GM19372 (cell line): ENCODE results near the gene CHST11.
"Not testable (repeated sequence)": the region's sequence is repeated elsewhere in the genome, so short reads cannot be mapped to it uniquely, and the experiment has no call there.

Source experiments
- ATAC-seq: cut with Tn5 transposase; IDR thresholded peaks from one replicate; pipeline ENCODE4 v1.9.1; 2021; ENCODE audit warnings: mild to moderate bottlenecking, low read depth, moderate library complexity; ENCODE audit not compliant: unreplicated experiment

The CHST11 gene

DNA sequence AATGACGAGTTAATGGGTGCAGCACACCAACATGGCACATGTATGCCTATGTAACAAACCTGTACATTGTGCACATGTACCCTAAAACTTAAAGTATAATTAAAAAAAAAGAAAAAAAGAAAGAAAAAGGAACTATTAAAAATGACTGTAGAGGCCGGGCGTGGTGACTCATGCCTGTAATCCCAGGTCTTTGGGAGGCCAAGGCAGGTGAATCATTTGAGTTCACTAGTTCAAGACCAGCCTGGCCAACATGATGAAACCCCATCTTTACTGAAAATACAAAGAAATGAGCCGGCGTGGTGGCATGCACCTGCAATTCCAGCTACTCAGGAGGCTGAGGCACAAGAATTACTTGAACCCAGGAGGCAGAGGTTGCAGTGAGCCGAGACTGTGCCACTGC is 118.0 kb downstream of the CHST11 start:
- ATAC-seq: not testable (repeated sequence)

DNA sequence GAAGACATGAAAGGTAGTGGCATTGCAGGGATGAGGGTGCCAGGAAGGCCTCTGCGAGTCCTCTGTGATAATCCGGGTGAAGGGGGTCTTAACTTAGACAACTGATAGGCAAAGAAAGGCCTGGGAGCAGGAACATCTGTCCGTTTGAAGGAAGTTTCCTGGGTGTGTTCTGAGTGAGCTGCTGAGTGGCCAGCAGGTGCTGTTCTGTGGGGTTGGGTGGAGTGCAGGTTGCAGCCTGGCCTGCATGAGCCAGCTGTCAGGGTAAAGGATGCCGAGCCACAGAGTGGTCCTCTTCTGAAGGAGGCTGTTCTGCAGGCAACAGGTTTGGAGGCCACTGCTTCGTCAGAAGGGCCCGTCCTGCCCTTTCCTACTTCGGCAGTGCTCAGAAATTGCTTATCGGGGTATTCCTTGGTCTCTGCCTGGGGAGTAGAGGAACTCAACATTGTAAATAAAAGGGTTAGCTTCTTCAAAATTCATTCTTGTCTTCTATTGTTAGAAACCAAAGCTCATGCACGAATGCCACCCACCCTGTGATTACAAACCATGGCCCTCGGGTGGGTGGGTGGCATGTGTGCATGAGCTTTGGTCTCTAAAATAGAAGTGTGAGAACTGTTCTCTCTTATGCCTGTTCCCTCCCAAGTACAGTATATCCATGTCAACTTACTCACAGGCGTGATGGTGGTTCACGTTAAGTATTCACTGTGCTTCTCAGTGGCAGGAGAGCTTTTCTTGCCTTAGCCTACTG is 118.9 kb downstream of the CHST11 start:
- ATAC-seq: no peak

DNA sequence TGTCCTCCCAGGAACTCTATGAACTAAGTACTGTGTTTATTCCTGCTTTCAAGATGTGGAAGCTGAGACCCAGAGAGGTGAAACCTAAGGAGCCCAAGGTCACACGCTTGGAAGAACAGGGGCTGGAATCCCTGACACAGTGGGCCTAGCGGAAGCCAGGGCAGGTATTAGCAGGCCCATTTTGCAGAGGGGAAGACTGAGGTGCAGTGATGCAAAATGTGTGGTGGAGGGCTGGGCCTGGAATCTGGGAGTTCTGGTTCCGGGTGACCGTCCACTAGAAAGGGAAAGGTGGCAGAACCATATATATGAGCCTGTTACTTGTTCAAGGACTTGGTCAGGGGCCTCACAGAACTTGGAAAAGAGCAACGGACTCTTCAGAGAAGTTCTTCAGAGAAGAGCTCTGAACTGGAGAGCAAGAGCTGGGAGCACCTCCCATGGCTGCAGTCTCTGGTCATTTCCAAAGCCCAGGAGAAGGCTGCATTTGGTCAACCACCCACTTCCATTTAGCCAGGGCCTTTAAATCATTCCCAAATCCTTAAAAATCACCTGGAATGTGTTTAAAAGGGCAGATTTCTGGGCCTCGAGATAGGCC is 119.5 kb downstream of the CHST11 start:
- ATAC-seq: no peak

DNA sequence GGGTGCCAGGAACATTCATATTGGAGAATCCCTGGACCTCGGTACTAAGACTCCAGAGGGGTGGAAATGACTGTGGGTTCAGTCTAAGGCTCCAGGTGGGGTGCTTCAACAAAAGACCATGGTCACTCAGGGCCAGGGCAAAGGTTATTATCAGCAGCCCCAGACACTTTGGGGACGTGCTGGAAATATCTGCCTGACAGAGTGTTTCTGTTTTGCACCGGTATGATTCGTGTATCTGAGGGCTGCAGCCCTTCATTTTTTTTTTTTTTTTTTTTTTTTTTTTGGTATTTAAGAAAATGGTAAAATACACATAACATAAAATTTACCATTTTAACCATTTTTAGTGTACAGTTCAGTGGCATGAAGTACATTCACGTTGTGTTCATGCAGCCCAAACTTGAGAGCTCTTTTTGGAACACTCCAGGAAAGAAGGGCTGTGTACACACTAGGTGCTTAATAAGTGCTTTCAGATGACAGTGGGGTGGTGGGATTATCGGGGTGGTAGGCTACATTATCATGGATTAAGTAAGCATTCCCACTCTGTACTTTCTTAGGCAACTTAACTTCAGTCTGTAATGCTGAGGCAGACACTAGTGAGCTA is 120.3 kb downstream of the CHST11 start:
- ATAC-seq: no peak

DNA sequence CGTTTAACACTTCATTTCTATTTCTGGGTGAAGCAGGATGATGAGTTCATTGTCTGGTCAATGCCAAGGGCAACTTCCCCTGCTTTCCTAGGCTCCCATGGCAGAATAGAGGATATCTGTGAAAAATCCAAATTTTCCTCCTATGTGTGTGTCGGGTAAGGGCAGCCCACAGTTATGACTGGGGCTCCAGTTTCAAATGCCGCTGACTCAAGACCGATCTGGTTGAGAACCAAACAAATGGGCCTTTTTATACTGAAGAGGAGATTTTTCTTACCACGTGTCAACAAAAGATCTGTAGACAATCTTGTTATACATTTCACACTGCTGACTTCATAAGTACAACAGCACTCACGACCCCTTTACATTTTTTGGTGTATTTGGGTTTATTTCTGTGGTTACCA is 120.8 kb downstream of the CHST11 start:
- no peak for ATAC-seq

DNA sequence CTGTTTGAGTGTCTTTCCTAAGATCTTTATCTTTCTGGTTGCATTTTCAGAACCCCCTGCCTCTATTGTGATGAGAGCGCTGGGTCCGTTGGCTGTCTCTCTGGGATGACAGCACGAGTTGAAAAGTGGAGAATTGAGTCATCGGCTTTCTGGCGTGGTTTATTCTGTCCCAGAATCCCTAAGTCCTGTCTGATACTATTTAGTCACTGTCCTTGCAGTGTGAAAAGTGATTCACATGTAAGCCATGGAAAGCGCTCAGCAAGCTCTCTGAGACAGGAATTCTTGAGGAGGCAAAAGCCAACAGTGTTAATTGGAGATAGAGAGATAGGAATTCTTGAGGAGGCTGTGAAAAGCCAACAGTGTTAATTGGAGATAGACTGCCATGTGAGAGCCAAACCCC is 121.7 kb downstream of the CHST11 start:
- no peak for ATAC-seq

DNA sequence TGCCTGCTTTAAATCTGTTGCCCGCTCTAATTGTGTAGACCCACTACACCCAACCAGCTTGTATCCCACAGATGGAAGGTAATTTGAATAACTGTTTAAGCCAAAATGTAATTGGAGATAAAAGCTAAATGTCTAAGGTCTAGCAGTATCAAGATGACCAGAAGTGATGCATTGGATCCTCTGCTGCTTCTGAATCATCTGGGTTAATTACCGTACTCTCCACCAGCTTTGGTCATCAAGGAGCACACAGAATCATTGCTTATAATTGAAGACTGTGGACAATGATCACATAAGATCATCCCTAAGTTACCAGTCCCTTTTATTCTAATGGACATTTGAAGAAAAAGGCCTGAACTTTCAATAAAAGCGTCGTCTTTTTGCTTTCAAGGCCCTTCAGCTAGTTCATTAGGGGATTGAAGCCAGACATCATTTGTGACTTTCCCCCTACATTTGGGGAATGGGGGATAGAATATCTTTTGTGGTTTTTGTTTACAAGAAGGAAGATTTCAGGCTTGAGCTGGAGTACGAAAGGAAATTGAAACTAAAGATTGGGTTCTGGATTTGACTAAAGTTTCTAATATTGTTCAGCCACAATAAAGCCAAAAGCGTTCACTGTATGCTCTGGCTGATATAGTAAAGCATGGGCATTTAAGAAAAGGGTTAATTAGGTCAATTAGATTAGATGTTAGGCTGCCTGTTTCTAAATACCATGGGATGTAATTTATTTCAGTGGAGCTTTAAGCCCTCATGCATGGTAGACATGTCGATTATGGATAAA is 123.2 kb downstream of the CHST11 start:
- ATAC-seq: no peak

DNA sequence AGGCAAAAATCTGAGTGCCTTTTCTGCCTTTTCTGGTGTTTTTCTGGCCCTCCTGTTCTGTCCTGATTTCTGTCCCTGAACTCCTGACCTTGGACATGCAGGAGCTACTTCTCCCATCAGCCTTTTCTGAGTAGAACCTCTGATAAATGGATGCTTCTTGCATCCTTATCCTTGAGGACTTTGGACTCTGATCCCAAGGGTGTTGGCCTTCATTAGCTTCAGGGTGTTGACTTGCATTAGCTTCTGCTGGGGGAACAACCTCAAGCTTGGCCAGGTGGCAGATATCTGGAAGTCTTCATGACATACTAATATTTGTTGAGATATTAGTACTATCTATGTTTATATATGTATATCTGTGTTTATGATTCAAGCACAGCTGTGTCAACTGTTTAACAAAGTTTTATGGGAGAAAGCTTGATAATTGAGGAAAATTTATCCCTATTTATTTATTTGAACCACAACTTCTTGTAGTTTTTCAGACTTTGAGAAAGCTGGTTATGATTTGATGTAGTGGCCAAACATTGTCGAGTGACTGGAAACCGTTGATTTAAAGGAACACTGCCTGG is 124.3 kb downstream of the CHST11 start:
- no peak for ATAC-seq

DNA sequence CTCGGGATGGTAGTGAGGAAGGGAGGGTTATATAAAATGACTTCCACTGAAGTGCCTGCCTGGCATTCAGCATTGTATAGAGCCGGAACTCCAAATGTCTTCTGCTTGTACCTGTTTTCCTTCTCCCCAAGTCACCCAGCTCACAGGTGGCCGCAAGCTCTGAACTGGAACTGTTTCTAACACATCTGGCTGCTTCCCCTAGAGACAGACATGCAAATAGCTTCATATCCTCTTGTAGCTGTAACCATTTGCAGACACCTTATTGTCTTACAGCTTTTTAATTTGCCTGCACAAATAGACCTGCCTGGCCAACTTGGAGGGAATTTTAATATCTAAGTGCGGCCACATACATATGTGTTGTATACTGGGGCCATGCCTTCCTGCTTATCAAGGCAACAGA is 126.0 kb downstream of the CHST11 start:
- ATAC-seq: peak; percentile 76

DNA sequence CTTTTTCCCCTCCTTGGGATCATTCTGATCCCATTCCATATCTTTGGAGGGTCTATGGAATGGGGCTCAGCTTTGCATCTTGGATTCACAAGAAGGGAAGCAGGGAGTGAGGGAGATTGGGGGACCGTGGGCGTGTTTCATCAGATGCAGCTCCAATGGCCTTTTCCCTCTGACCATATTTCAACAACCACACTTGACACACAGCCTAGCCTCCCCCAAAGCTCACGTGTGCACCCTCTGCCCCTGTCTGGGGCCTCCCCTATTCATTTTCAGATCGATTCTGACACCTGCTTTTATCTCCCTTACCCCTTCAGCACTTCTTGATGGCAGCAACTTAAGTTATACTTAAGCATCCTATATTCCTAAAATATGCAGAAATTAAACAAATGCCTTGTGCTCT is 126.6 kb downstream of the CHST11 start:
- no peak for ATAC-seq

DNA sequence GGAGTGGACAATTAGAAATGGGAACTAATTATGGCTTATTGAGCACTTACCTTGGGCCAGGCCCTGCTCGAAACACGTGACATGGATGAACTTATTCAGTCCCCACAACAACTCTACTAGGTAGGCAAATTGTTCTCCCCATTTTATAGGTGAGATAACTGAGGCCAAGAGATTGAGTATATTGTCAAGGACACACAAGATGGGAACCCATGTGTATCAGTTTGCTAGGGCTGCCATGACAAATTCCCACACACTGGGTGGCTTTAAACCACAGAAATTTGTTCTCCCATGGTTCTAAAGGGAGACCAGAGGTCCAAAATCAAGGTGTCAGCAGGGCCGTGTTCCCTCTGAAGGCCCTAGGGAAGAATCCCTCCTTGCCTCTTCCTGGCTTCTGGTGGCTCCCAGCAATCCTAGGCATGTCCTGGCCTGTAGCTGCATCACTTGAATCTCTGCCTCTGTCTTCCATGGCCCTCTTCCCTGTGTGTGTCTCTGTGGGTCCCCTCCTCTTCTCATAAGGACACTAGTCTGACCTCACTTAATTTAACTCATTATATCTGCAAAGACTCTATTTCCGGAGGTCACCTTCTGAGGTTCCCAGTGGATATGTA is 128.8 kb downstream of the CHST11 start:
- ATAC-seq: no peak

DNA sequence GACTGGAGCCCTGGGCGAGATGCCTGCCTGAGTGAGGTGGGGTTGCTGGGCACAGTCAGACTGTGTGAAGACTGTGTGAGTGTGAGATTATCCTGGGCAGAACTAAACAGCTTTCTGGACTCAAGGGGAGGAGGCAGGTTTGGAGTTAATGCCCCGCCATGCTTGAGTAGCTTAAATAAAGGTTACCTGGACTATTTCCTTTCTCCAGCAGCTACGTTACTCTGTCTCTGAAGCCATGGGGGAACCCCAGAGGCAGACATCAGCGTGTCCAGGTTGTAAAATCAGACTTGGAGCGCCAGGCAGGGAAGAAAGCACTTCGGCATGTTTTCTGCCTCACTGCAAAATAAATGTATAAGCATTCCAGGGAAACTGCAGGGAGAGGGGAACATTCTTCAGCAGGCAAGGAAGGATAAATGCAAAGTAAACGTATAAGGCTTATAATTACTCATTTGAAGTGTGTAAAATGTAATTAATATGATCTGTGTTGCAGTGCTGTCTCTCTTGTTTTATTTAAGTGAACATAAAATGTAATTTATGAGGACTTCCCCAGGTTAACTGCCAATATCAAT is 129.7 kb downstream of the CHST11 start:
- no peak for ATAC-seq

DNA sequence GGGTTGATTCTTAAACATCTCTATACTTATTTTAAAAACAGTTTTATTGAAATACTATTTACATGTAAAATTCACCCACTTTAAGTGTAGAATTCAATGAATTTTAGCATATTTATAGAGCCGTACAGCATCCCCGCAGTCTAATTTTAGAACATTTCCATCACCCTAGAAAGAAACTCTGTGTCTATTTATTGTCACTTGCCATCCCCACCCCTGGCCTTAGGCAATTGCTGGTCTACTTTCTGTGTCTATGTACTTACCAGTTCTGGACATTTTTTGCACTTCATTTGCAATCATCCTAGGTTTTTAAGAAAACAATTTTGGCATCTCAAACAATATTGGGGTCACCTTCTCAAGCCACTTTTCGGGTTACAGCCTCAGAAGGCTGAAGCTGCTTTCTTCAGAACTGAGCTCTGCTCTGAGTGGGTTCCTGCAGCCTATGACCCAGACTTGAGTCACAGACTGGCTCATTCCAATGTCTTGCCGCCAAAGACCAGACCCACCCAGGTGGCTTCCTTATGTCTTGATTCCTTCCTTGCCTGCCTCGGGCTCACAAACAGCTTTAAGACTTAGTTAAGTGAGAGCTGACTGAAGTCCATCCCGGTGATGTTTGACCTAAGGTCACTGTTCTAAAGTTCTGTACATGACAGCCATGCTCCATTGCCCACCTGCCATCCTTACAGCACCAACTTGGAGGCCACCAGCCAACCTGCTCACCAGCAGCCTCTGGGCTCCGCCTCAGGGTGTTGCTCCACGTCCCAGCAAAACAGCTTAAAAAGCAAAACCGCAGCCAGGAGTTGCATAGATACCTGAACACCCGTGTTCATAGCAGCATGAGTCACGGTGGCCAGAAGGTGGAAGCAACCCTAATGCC is 131.5 kb downstream of the CHST11 start:
- ATAC-seq: no peak

DNA sequence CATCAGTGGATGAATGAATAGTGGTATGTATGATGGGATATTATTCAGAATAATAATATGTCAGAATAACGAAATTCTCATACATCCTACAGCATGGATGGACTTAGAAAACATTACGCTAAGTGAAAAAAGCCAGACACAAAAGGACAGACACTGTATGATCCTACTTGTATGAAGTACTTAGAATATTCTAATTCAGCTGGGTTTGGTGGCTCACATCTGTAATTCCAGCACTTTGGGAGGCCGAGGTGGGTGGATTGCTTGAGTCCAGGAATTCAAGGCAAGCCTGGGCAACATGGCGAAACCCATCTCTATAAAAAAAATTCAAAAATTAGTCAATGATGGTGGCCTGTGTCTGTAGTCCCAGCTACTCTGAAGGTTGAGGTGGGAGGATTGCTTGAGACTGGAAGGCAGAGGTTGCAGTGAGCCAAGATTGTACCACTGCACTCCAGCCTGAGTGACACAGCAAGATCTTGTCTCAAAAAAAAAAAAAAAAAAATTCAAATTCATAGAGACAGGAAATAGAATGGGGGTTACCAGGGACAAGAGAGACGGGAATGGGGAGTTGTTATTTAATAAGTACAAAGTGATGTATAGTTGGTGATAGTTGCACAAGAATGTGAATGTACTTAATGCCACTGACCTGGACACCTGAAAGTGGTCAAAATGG is 132.3 kb downstream of the CHST11 start:
- no peak for ATAC-seq

DNA sequence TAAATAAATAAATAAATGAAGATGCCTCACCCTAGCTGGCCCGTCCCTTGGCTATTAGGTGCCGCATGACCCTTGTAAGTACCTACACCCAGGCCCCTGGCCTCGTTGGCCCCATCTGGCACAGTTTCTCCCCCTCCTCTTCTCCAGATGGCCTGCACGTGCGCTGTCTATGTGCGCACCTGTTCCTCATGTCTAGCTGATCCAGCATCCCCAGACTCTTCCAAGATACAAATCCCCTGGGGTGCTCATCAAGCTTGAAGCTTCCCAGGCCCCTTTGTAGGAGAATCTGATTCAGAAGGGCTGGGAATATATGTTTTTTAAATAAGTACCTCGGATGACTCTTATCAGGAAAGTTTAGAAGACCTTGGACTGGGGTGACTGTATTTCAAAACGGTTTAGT is 133.3 kb downstream of the CHST11 start:
- ATAC-seq: no peak

DNA sequence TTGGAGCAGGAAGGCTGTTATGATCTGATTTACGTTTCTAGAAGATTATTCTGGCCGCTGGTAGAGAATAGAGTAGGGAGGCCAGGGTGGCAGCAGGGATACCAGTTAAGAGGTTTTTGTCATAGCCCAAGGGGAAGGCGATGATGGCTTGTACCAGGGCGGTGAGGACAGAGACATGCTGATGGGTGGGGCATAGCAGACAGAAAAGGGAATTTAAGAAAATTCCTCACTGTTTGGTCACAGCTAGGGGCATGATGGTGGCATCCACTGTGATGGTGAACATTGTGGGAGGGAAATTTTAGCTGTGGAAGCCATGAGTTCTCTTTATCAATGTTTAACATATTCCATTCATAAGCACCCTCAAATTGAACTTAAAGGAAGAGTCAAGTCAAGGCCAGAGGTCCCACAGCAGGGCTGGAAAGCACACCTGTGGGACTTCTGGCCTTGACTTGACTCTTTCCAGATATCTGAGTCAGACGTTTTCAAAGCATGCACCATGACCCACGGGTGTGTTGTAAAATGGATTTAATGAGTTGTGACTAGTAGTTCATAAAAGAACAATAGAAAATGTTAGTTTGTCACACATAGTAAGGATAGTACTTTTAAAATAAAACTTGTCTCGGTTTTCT is 134.6 kb downstream of the CHST11 start:
- no peak for ATAC-seq

DNA sequence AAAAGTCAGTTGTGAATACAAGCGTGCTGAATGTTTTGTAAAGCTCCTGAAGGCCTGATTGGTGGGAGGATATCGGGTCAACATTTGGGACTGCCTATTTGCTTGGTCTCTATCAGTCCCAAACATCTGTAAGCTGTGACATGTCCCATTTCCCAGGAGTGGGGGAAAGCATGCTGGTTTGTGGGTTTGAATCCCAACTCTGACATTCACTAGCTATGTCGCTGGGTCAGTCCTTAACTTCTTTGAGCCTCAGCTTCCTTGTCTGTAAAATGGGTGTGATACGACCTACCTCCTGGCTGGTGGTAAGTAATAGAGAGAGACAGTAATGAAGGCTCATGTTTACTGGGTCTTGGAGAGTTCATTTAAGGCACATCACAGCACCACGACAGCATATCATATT is 136.7 kb downstream of the CHST11 start:
- ATAC-seq: no peak

DNA sequence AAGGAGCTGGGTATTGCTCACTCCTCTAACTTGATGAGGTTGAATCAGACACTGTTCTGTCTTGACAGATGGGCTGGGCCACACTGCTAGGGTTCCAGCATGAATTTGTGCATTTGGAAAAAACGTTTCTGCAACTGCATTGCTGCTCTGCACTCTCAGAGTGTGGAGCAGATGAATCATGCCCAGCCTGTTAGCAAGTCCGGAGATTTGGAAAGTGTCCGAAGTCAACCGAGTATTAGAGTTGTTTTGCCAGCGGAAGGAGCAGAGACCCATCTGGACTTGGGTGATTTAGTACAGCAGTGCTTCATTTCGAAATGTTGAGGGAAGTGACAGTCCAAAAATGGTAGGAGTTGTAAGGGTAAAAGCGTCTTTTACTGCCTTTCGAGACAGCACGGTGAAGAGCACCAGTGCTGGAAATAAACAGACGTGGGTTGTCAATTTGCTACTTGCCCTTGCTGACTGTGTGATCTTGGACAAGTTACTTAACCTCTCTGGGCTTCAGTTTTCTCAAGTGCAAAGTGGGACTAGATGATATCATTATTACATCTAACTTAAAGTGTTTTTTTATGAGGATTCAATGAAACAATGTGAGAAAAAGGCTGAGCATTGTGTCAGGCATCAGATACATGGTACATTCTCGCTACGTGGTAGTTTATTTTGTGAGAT is 139.5 kb downstream of the CHST11 start:
- ATAC-seq: no peak
